ENCODE data around the gene RTN4RL1.

The RTN4RL1 gene

GRCh38 chr17:1994707-1995106 is 30.4 kb downstream of the RTN4RL1 start:
- CTCF ChIA-PET, result no interaction called here
- Histone ChIP-seq H3K4me1 (ENCODE audit: control insufficient read depth, insufficient read depth, low read length) (peaks cover 14% of the 10 kb centered on the region), H3K27ac (ENCODE audit: extremely low read depth, low read depth, low read length) (no peak overlapping the region), H3K9me3 (ENCODE audit: control insufficient read depth, insufficient read depth, low read depth, low read length) (no peaks in the 10 kb centered on the region), H3K4me3 (ENCODE audit: low read depth, low read length) (no peak overlapping the region), H3K36me3 (ENCODE audit: control insufficient read depth in 2 of 2, insufficient read depth in 1 of 2, low read length in 2 of 2) (no peaks in the 10 kb centered on the region)
- TF ChIP-seq ZNF121 (tag by site-specific recombination; IDR thresholded peaks at IDR 0.05) (0 out of 2 replicates have a peak, but pooled peaks have one; percentile 66), ZBTB26 (tag by site-specific recombination; optimal IDR thresholded peaks at IDR 0.05) (no peak), ZNF561 (tag by site-specific recombination; IDR thresholded peaks at IDR 0.05; ENCODE audit: borderline replicate concordance) (no peak)
- POLR2A ChIA-PET, result no interaction called here

GRCh38 chr17:1992541-1992940 is 32.6 kb downstream of the RTN4RL1 start:
- ChIA-PET POLR2A (no interaction called here), CTCF (no interaction called here)
- Histone ChIP-seq H3K27ac (ENCODE audit: extremely low read depth, low read depth, low read length) (no peak overlapping the region), H3K4me1 (ENCODE audit: control insufficient read depth, insufficient read depth, low read length) (peaks cover 11% of the 10 kb centered on the region), H3K36me3 (ENCODE audit: control insufficient read depth in 2 of 2, insufficient read depth in 1 of 2, low read length in 2 of 2) (no peaks in the 10 kb centered on the region), H3K9me3 (ENCODE audit: control insufficient read depth, insufficient read depth, low read depth, low read length) (no peaks in the 10 kb centered on the region), H3K4me3 (ENCODE audit: low read depth, low read length) (no peak overlapping the region)
- no peak for TF ChIP-seq KLF8 (tag by site-specific recombination; IDR thresholded peaks at IDR 0.05)
- no peak for TF ChIP-seq ZNF302 (tag by site-specific recombination; IDR thresholded peaks at IDR 0.05; ENCODE audit: low read depth)
- no peak for TF ChIP-seq ZNF391 (tag by site-specific recombination; IDR thresholded peaks at IDR 0.05; ENCODE audit: borderline replicate concordance, low read depth)
- no peak for TF ChIP-seq ZSCAN4 (tag by site-specific recombination; IDR thresholded peaks at IDR 0.05)
- TF ChIP-seq ZSCAN23 (tag by site-specific recombination; IDR thresholded peaks at IDR 0.05), result no peak
- no peak for TF ChIP-seq ZNF146 (tag by site-specific recombination; IDR thresholded peaks at IDR 0.05)

- no peak for TF ChIP-seq ZNF26 (tag by site-specific recombination; IDR thresholded peaks at IDR 0.05)
- peak; percentile 66; the same call in 1 of the 2 replicates for TF ChIP-seq ZBTB6 (tag by site-specific recombination; IDR thresholded peaks at IDR 0.05)
- peak; percentile 99 for TF ChIP-seq ZNF600 (tag by site-specific recombination; IDR thresholded peaks at IDR 0.05)
- TF ChIP-seq ZBTB48 (tag by site-specific recombination; IDR thresholded peaks at IDR 0.05), result no peak
- ChIA-PET CTCF (no interaction called here), POLR2A (no interaction called here)
- H3K9me3 ChIP-seq (ENCODE audit: control insufficient read depth, insufficient read depth, low read depth, low read length), result no peaks in the 10 kb centered on the region
- no peak overlapping the region for H3K27ac ChIP-seq (ENCODE audit: extremely low read depth, low read depth, low read length)
- H3K36me3 ChIP-seq (ENCODE audit: control insufficient read depth in 2 of 2, insufficient read depth in 1 of 2, low read length in 2 of 2), result no peaks in the 10 kb centered on the region
- H3K4me3 ChIP-seq (ENCODE audit: low read depth, low read length), result no peak overlapping the region
- no peaks in the 10 kb centered on the region for H3K4me1 ChIP-seq (ENCODE audit: control insufficient read depth, insufficient read depth, low read length)
Observed at GRCh38 chr17:1989135-1989534, 36.0 kb downstream of the RTN4RL1 start.

Measured in HEK293 (cell line).